Activated CD4-positive, alpha-beta T cell treated with anti-CD3 and anti-CD28 coated beads for 36 hours (primary cell): ENCODE measurements around the gene SAFB. TPM values are rescaled to one million over a fixed set of nuclear protein-coding genes. Genes with fewer than 3 reads are reported as not detected.

ENCODE experiments used
- ATAC-seq: fragments of 200-7000 bp; cut with Tn5 transposase; one replicate; pipeline ENCODE4 v1.10.0; 2021; ENCODE audit warnings: mild to moderate bottlenecking, moderate library complexity
- CTCF ChIA-PET: fragments of 350-600 bp; sonication (Branson Sonifier 250); formaldehyde crosslinking; loops from one replicate; lab custom pipeline; 2021; ENCODE audit warnings: antibody characterized with exemption; lab: Charles Lee
- POLR2A ChIA-PET: fragments of 350-600 bp; sonication (Branson Sonifier 250); formaldehyde crosslinking; loops from one replicate; lab custom pipeline; 2021; ENCODE audit warnings: antibody characterized with exemption, inconsistent platforms; lab: Charles Lee
- DNase-seq: peaks from one replicate; pipeline ENCODE4 v3.0.0-alpha.2; 2020
- H3K27ac Mint-ChIP-seq: one replicate; pipeline ENCODE4 v1.8.0; 2021; ENCODE audit warnings: mixed read lengths
- H3K27me3 Mint-ChIP-seq: one replicate; pipeline ENCODE4 v1.8.0; 2021; ENCODE audit warnings: mixed read lengths
- H3K36me3 Mint-ChIP-seq: one replicate; pipeline ENCODE4 v1.8.0; 2021; ENCODE audit warnings: low read depth, mixed read lengths
- H3K4me1 Mint-ChIP-seq: one replicate; pipeline ENCODE4 v1.8.0; 2021; ENCODE audit warnings: mixed read lengths
- H3K4me3 Mint-ChIP-seq: one replicate; pipeline ENCODE4 v1.8.0; 2021; ENCODE audit warnings: mild to moderate bottlenecking, moderate library complexity, mixed read lengths
- H3K9me3 Mint-ChIP-seq: one replicate; pipeline ENCODE4 v1.8.0; 2021; ENCODE audit warnings: low read depth, mixed read lengths
- intact Hi-C, 2 experiments: fragments of 100-400 bp; cut with DNase I in 1 of 2; cut with micrococcal nuclease in 1 of 2; formaldehyde crosslinking; loops; one replicate each; pipeline versions ENCODE4 v1.14.2 to v1.15.1; 2022 to 2024; cut with DNase I, micrococcal nuclease
- total RNA-seq, 2 experiments: library from RNA; stranded (reverse); gene quantifications; one replicate each; pipeline ENCODE4 v1.2.3, GENCODE V29; 2021

The SAFB gene
- total RNA-seq, 2 experiments from 2014 or later: 100 to 118 TPM

GRCh38 chr19:5678071-5678718 lies 55.3 kb downstream of the SAFB start:
- ChIA-PET POLR2A (no interaction called here), CTCF (interaction anchor here (0.9 kb wide), 1 partner anchor 42 kb away, joined by 9 read pairs; the partner anchor contains the start of genes CATSPERD and LONP1)
- Mint-ChIP-seq H3K27ac (no peak overlapping the region), H3K4me1 (peaks cover 20% of the 10 kb centered on the region), H3K4me3 (no peak overlapping the region), H3K9me3 (no peaks in the 10 kb centered on the region), H3K27me3 (no peaks in the 10 kb centered on the region), H3K36me3 (peaks cover 8% of the 10 kb centered on the region)
- ATAC-seq (no peak), DNase-seq (no peak)
- intact Hi-C loops: no loop called here

- no peaks in the 10 kb centered on the region for H3K27me3 Mint-ChIP-seq
- H3K36me3 Mint-ChIP-seq: peaks cover 3% of the 10 kb centered on the region
- peak overlapping the region; percentile 92 for H3K27ac Mint-ChIP-seq
- peak overlapping the region; percentile 99 for H3K4me3 Mint-ChIP-seq
- no peak for ATAC-seq
- CTCF ChIA-PET: no interaction called here
- peaks cover 20% of the 10 kb centered on the region for H3K4me1 Mint-ChIP-seq
- no peak for DNase-seq
- POLR2A ChIA-PET: interaction anchor here (0.9 kb wide), 1 partner anchor 10 kb away, joined by 6 read pairs; no protein-coding TSS in a partner anchor
- no peaks in the 10 kb centered on the region for H3K9me3 Mint-ChIP-seq
- intact Hi-C loops: loop anchor here (1.0 to 10.0 kb wide), 21 partner anchors 11 to 1695 kb away; partner anchors contain the start of genes CATSPERD (in 2 of the 2), LONP1 (in 2 of the 2), RPL36 (in 2 of the 2) and VMAC (in 2 of the 2)
These were observed 56.6 kb downstream of the SAFB start for GRCh38 chr19:5679289-5680083.

GRCh38 chr19:5680084-5680436 lies 57.2 kb downstream of the SAFB start:
- CTCF ChIA-PET: no interaction called here
- POLR2A ChIA-PET: interaction anchor here (0.9 kb wide), 1 partner anchor 9 kb away, joined by 6 read pairs; no protein-coding TSS in a partner anchor
- intact Hi-C loops: loop anchor here (1.0 to 10.0 kb wide), 21 partner anchors 10 to 1695 kb away; partner anchors contain the start of genes CATSPERD (in 2 of the 2), LONP1 (in 2 of the 2), RPL36 (in 2 of the 2) and VMAC (in 2 of the 2)
- ATAC-seq: peak; percentile 1
- peak overlapping the region; percentile 92 for H3K27ac Mint-ChIP-seq
- peaks cover 3% of the 10 kb centered on the region for H3K36me3 Mint-ChIP-seq
- no peaks in the 10 kb centered on the region for H3K9me3 Mint-ChIP-seq
- peaks cover 20% of the 10 kb centered on the region for H3K4me1 Mint-ChIP-seq
- DNase-seq: no peak
- H3K4me3 Mint-ChIP-seq: peak overlapping the region; percentile 99
- H3K27me3 Mint-ChIP-seq: no peaks in the 10 kb centered on the region

- H3K4me3 Mint-ChIP-seq: peak within 1 kb of the TSS; percentile 99
- H3K27ac Mint-ChIP-seq: peak within 1 kb of the TSS; percentile 94
- H3K27me3 Mint-ChIP-seq: no peaks in the 10 kb centered on the region
- H3K4me1 Mint-ChIP-seq: peaks cover 20% of the 10 kb centered on the region
- POLR2A ChIA-PET: no interaction called here
- H3K9me3 Mint-ChIP-seq: no peaks in the 10 kb centered on the region
- CTCF ChIA-PET: no interaction called here
- ATAC-seq (peak; percentile 97), DNase-seq (peak; percentile 99)
- peaks cover 3% of the 10 kb centered on the region for H3K36me3 Mint-ChIP-seq
- intact Hi-C loops: loop anchor here (1.0 to 10.0 kb wide), 21 partner anchors 10 to 1696 kb away; partner anchors contain the start of genes CATSPERD (in 2 of the 2), LONP1 (in 2 of the 2), RPL36 (in 2 of the 2) and VMAC (in 2 of the 2)
These were observed 57.8 kb downstream of the SAFB start, which contains the start of the genes HSD11B1L and MICOS13 for GRCh38 chr19:5680437-5681368. Gene HSD11B1L (plus strand): TSS chr19:5681027. CDS start chr19:5684833, 3,806 bp downstream. Gene MICOS13 (minus strand): TSS chr19:5680516. CDS start chr19:5680486, 30 bp downstream.

- H3K36me3 Mint-ChIP-seq: peaks cover 3% of the 10 kb centered on the region
- ATAC-seq: no peak
- no peaks in the 10 kb centered on the region for H3K9me3 Mint-ChIP-seq
- H3K27ac Mint-ChIP-seq: peak overlapping the region; percentile 33
- no peak for DNase-seq
- ChIA-PET POLR2A (no interaction called here), CTCF (interaction anchor here (1.0 kb wide), 1 partner anchor 39 kb away, joined by 4 read pairs; the partner anchor contains the start of genes CATSPERD and LONP1)
- H3K4me1 Mint-ChIP-seq: peaks cover 20% of the 10 kb centered on the region
- H3K27me3 Mint-ChIP-seq: no peaks in the 10 kb centered on the region
- peak overlapping the region; percentile 58 for H3K4me3 Mint-ChIP-seq
- intact Hi-C loops: loop anchor here (2.0 to 10.0 kb wide), 7 partner anchors 39 to 1697 kb away; partner anchors contain the start of genes CATSPERD (in 1 of the 2), DUS3L (in 1 of the 2), EEF2 (in 1 of the 2) and HDGFL2 (in 1 of the 2)
These were observed 58.7 kb downstream of the SAFB start for GRCh38 chr19:5681391-5682106.

- Mint-ChIP-seq H3K27me3 (no peaks in the 10 kb centered on the region), H3K9me3 (no peaks in the 10 kb centered on the region), H3K27ac (no peak overlapping the region), H3K4me1 (peaks cover 20% of the 10 kb centered on the region), H3K4me3 (peak overlapping the region; percentile 58), H3K36me3 (peaks cover 3% of the 10 kb centered on the region)
- ChIA-PET CTCF (interaction anchor here (1.0 kb wide), 1 partner anchor 38 kb away, joined by 4 read pairs; the partner anchor contains the start of genes CATSPERD and LONP1), POLR2A (no interaction called here)
- ATAC-seq (no peak), DNase-seq (no peak)
- intact Hi-C loops: loop anchor here in 1 of 2 experiments (5.0 to 10.0 kb wide), 4 partner anchors 295 to 1697 kb away; partner anchors contain the start of genes EEF2, HDGFL2, MPND and RANBP3
These were observed 59.2 kb downstream of the SAFB start for GRCh38 chr19:5682107-5682482.

GRCh38 chr19:5683177-5683886 lies 60.4 kb downstream of the SAFB start:
- Mint-ChIP-seq H3K4me1 (peaks cover 24% of the 10 kb centered on the region), H3K27ac (no peak overlapping the region), H3K36me3 (peaks cover 3% of the 10 kb centered on the region), H3K9me3 (no peaks in the 10 kb centered on the region), H3K27me3 (no peaks in the 10 kb centered on the region), H3K4me3 (no peak overlapping the region)
- DNase-seq: no peak
- CTCF ChIA-PET: interaction anchor here (0.8 kb wide), 1 partner anchor 17 kb away, joined by 4 read pairs; no protein-coding TSS in a partner anchor
- intact Hi-C loops: loop anchor here in 1 of 2 experiments (5.0 to 10.0 kb wide), 4 partner anchors 294 to 1699 kb away; partner anchors contain the start of genes EEF2, HDGFL2, MPND and RANBP3
- POLR2A ChIA-PET: no interaction called here
- ATAC-seq: no peak

GRCh38 chr19:5684694-5685430 lies 62.0 kb downstream of the SAFB start:
- Mint-ChIP-seq H3K4me1 (peaks cover 26% of the 10 kb centered on the region), H3K27me3 (no peaks in the 10 kb centered on the region), H3K36me3 (no peaks in the 10 kb centered on the region), H3K27ac (no peak overlapping the region), H3K9me3 (no peaks in the 10 kb centered on the region), H3K4me3 (no peak overlapping the region)
- intact Hi-C loops: loop anchor here in 1 of 2 experiments (5.0 to 10.0 kb wide), 6 partner anchors 292 to 1700 kb away; partner anchors contain the start of genes EEF2, HDGFL2, MPND and RANBP3
- POLR2A ChIA-PET: no interaction called here
- DNase-seq: no peak
- ATAC-seq: no peak
- CTCF ChIA-PET: no interaction called here

- ATAC-seq (no peak), DNase-seq (no peak)
- POLR2A ChIA-PET: interaction anchor here (0.9 to 1.8 kb wide), 5 partner anchors 32 to 118 kb away, joined by 3 to 15 read pairs (median 9); partner anchors contain the start of genes CATSPERD, LONP1, SAFB and SAFB2
- CTCF ChIA-PET: interaction anchor here (1.3 to 2.1 kb wide), 4 partner anchors 10 to 64 kb away, joined by 4 to 14 read pairs (median 4); partner anchors contain the start of genes SAFB and SAFB2
- peaks cover 12% of the 10 kb centered on the region for H3K36me3 Mint-ChIP-seq
- no peaks in the 10 kb centered on the region for H3K9me3 Mint-ChIP-seq
- peak overlapping the region; percentile 79 for H3K27ac Mint-ChIP-seq
- H3K4me1 Mint-ChIP-seq: peaks cover 23% of the 10 kb centered on the region
- peak overlapping the region; percentile 69 for H3K4me3 Mint-ChIP-seq
- no peaks in the 10 kb centered on the region for H3K27me3 Mint-ChIP-seq
- intact Hi-C loops: loop anchor here in 1 of 2 experiments (1.0 to 10.0 kb wide), 6 partner anchors 104 to 1701 kb away; partner anchors contain the start of genes EEF2, MPND and ZBTB7A
These were observed 63.4 kb downstream of the SAFB start for GRCh38 chr19:5686326-5686646.
